ENCODE measurements around the gene NPHP4. TPM values are rescaled to one million over a fixed set of nuclear protein-coding genes. Genes with fewer than 3 reads are reported as not detected.

NPHP4 gene
- total and polyA plus RNA-seq, 4 donors: 1.7 to 5.6 (median 3.5) TPM

DNA sequence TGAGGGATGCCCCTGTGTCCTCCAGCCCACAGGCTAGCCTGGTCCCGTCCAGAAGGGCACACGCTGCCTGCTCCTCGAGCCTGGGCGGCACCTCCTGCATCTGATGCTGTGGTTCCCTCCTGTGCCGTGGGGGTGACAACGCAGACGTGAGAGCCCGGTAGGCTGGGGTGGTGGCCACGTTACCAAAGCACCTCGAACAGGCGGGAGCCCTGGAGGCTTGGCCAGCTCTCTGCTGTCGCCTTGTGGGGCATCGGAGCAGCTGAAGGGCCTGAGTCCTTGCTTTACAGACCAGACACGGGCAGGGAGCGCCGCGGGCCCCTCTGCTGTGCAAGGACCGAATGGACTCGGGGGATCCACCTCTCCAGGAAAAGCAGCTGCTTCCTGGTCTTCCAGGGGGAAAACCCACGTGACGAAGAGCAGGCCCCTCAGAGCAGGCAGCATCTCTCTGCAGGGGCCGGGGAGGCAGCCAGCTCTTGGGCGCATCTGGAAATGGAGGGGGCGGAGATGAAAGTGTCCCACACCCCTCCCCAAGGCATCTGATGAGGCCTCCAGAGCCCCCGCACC lies 133.3 kb downstream of the NPHP4 start (continued):
- TF ChIP-seq ZBTB33 (IDR thresholded peaks at IDR 0.05): no peak

DNA sequence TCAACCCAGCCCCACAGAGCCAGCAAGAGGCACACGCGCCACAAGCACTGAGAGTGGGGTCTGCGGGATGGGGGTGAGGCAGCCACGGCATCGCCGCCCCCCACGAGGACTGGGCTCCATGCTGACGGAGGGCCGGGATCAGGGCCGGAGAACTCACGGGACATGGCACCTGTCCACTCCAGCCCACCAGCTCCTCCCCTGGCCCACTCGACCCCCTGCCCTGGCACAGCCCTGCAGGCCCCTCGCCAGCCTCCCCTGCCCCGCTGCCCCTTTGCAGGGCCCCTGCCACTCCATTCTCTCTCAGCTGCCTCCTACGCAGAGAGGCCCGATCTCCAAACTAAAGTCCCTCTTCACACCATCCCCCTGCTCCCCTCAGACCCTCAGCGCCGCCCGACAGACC lies 134.0 kb downstream of the NPHP4 start:
- Histone ChIP-seq H3K4me1 (ENCODE audit: control insufficient read depth in 4 of 4, insufficient read depth in 4 of 4, low read length in 3 of 4) (no peaks in the 10 kb centered on the region), H3K27ac (ENCODE audit: low read depth in 1 of 2, low read length in 2 of 2) (no peak overlapping the region), H3K4me3 (ENCODE audit: low read depth in 1 of 3, low read length in 3 of 3) (no peak overlapping the region), H3K27me3 (ENCODE audit: control insufficient read depth in 4 of 4, insufficient read depth in 4 of 4, low read length in 3 of 4) (no peaks in the 10 kb centered on the region), H3K9ac (ENCODE audit: low read depth in 1 of 2, low read length in 2 of 2) (no peak overlapping the region), H3K9me3 (ENCODE audit: control insufficient read depth in 4 of 4, low read length in 3 of 4) (no peaks in the 10 kb centered on the region), H3K36me3 (ENCODE audit: control insufficient read depth in 4 of 4, insufficient read depth in 3 of 4, low read depth in 1 of 4, low read length in 3 of 4) (no peaks in the 10 kb centered on the region)
- 90% methylated on average over 19 of the region's 19 CpGs for WGBS
- no peak for DNase-seq (ENCODE audit: low spot score)
- no peak for TF ChIP-seq NR2F2 (IDR thresholded peaks at IDR 0.05)
- TF ChIP-seq GABPA (IDR thresholded peaks at IDR 0.05 in 1 of 2, conservative IDR thresholded peaks at IDR 0.05 in 1 of 2): no peak
- TF ChIP-seq ATF3 (IDR thresholded peaks at IDR 0.05): no peak
- TF ChIP-seq JUND (IDR thresholded peaks at IDR 0.05): no peak
- TF ChIP-seq RXRA (IDR thresholded peaks at IDR 0.05): no peak
- TF ChIP-seq, protein P1, sequence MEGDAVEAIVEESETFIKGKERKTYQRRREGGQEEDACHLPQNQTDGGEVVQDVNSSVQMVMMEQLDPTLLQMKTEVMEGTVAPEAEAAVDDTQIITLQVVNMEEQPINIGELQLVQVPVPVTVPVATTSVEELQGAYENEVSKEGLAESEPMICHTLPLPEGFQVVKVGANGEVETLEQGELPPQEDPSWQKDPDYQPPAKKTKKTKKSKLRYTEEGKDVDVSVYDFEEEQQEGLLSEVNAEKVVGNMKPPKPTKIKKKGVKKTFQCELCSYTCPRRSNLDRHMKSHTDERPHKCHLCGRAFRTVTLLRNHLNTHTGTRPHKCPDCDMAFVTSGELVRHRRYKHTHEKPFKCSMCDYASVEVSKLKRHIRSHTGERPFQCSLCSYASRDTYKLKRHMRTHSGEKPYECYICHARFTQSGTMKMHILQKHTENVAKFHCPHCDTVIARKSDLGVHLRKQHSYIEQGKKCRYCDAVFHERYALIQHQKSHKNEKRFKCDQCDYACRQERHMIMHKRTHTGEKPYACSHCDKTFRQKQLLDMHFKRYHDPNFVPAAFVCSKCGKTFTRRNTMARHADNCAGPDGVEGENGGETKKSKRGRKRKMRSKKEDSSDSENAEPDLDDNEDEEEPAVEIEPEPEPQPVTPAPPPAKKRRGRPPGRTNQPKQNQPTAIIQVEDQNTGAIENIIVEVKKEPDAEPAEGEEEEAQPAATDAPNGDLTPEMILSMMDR (IDR thresholded peaks at IDR 0.05; ENCODE audit: low read depth, low read length, missing input control): no peak
- TF ChIP-seq RAD21 (IDR thresholded peaks at IDR 0.05): no peak
- TF ChIP-seq HNF4G (IDR thresholded peaks at IDR 0.05): no peak
- TF ChIP-seq HNF4A (conservative IDR thresholded peaks at IDR 0.05): no peak
- no peak for TF ChIP-seq EGR1 (IDR thresholded peaks at IDR 0.05; ENCODE audit: low read depth in 2 of 2)
- TF ChIP-seq REST (IDR thresholded peaks at IDR 0.05): no peak
- no peak for TF ChIP-seq YY1 (IDR thresholded peaks at IDR 0.05)
- TF ChIP-seq FOXA1 (IDR thresholded peaks at IDR 0.05): no peak

Data from liver (tissue), 9 donors.